Naive B cell (primary cell): Measurements from ENCODE around the gene VPS4A. TPM values are rescaled to one million over a fixed set of nuclear protein-coding genes. Genes with fewer than 3 reads are reported as not detected.

Experiments
- ATAC-seq, 2 donors: fragments of 150-1000 bp; cut with Tn5 transposase; 2 replicates each; pipeline ENCODE4 v1.10.0; 2021; ENCODE audit warnings: low read depth in 2 of 2, mild to moderate bottlenecking in 2 of 2, moderate library complexity in 2 of 2
- DNase-seq: peaks from one replicate; pipeline ENCODE4 v3.0.0; 2022
- H3K27ac Mint-ChIP-seq, 6 donors: one replicate each; pipeline ENCODE4 v1.8.0; 2020 to 2022; ENCODE audit warnings: mild to moderate bottlenecking in 6 of 6, mixed read lengths in 6 of 6, moderate library complexity in 5 of 6, inconsistent platforms in 2 of 6
- H3K27me3 Mint-ChIP-seq, 3 donors: one replicate each; pipeline ENCODE4 v1.8.0; 2021 to 2022; ENCODE audit warnings: mixed read lengths in 3 of 3, mild to moderate bottlenecking in 1 of 3
- H3K36me3 Mint-ChIP-seq, 2 donors: one replicate each; pipeline ENCODE4 v1.8.0; 2020 to 2022; ENCODE audit warnings: mixed read lengths in 2 of 2, inconsistent platforms in 1 of 2, mild to moderate bottlenecking in 1 of 2
- H3K4me1 Mint-ChIP-seq, 3 donors: one replicate each; pipeline ENCODE4 v1.8.0; 2020 to 2022; ENCODE audit warnings: mixed read lengths in 3 of 3, inconsistent platforms in 1 of 3, mild to moderate bottlenecking in 1 of 3, moderate library complexity in 1 of 3
- H3K4me3 Mint-ChIP-seq, 8 donors: one replicate each; pipeline ENCODE4 v1.8.0; 2020 to 2022; ENCODE audit warnings: mild to moderate bottlenecking in 8 of 8, mixed read lengths in 8 of 8, moderate library complexity in 8 of 8, inconsistent platforms in 2 of 8
- H3K9me3 Mint-ChIP-seq, 7 donors: one replicate each; pipeline ENCODE4 v1.8.0; 2020 to 2022; ENCODE audit warnings: mixed read lengths in 7 of 7, mild to moderate bottlenecking in 5 of 7, inconsistent platforms in 2 of 7, moderate library complexity in 1 of 7
- polyA plus RNA-seq, 6 donors: library from polyadenylated mRNA; unstranded; fragments of 300-500 nt; fragmentation: Illumina TruSeq; gene quantifications; one replicate each; pipeline ENCODE4 v1.2.3, GENCODE V29; 2021; ENCODE audit warnings: low read depth in 6 of 6

VPS4A gene
- polyA plus RNA-seq: 10 to 100 TPM; 22.2 to 35.1 (median 27.8) TPM

DNA sequence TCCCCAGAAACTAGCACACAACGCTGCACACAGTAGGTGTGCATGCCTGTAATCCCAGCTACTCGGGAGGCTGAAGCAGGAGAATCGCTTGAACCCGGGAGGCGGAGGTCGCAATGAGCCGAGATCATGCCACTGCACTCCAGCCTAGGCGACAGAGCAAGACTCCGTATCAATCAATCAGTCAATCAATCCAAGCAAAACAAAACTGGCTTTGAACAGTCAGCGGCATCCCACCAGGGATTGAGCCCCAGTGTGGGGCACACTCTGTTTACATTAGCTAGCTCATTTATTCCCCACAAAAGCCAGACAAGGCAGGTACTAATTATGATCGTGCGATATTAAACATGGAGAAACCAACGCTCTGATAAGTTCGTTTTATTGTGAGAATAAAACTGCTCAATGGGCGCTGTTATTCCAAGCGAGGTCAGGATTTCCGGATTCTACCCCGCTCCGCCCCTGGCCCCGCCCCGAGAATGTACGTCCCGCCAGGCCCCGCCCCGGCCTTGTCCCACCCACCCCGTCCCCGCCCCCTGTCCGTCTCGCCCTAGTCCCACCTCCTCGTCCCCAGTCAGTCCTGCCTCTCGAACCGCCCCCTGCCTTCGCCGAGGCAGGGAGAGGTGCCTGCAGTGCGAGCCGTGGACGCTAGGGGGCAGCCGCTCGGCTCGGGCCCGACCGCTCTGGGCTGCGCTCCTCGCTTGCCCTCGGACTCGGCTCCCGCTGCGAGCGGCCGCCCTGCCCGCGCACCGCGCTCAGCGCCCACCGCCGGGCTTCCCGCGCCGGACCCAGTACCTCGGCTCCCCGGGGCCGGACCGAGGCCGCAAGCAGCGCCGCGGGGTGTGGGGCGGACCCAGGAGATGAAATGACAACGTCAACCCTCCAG is at the start of gene VPS4A:
Gene VPS4A, plus strand, starts transcription at position 698 of the 880 bp plus-strand sequence. Its CDS starts 162 bp downstream, at position 860.
- Mint-ChIP-seq H3K27me3 (no peaks in the 10 kb centered on the region), H3K4me3 (peak within 1 kb of the TSS; percentile 90 to 100 (median 98)), H3K9me3 (no peaks in the 10 kb centered on the region), H3K27ac (peak within 1 kb of the TSS; percentile 79 to 98 (median 96)), H3K36me3 (no peaks in the 10 kb centered on the region), H3K4me1 (peaks cover 15 to 31% (median 22%) of the 10 kb centered on the region in 3 donors)
- DNase-seq: peak; percentile 98
- peak; percentile 88 to 95 for ATAC-seq

DNA sequence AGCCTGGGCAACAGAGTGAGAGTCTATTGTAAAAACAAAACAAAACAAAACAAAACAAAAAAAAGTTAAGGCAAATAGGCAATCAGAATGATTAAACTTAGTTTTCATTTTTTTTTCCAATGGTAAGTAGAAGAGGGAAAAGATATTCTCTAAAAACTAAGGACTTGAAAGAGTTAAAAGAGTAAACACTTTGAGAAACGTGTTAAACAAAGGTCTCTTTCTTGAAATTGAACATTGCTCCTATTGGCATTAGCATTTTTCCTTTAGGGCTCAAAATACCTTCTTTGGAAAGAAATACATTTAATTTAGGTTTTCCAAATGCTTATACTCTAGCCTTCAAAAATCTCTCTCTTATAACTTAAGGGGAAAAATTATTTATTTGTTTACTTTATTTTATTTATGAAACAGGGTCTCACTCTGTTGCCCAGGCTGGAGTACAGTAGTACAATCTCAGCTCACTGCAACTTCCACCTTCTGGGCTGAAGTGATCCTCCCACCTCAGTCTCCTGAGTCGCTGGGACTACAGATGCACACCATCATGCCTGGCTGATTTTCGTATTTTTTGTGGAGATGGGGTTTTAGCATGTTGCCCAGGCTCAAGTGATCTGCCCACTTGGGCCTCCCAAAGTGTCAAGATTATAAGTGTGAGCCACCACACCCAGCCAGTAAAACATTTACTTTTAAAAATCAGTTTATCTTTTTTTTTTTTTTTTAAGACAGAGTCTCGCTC is 44.7 kb upstream of the VPS4A start:
- H3K4me1 Mint-ChIP-seq: no peaks in the 10 kb centered on the region

DNA sequence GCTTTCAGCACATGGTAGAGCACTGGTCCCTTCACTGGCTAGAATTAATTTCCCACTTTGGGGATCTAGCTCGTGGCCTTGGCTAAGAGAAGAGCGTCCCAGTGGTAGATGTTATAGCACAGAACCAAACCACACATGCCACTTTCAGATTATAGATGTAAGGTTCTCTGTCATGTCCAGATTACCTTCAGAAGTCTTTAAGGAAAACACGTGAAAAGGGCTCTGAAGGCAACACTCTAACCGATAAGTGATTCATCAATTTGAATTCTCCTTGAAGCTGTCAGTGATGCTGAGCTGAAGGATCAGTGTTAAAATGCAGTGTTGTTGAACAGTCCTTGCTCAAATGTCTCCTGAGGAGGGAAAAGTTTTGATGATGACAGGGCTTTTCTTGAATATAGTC is 43.5 kb upstream of the VPS4A start:
- Mint-ChIP-seq H3K9me3 (no peaks in the 10 kb centered on the region), H3K4me1 (no peaks in the 10 kb centered on the region), H3K27me3 (no peaks in the 10 kb centered on the region), H3K36me3 (no peaks in the 10 kb centered on the region), H3K27ac (no peak overlapping the region), H3K4me3 (no peak overlapping the region)
- DNase-seq: no peak
- no peak for ATAC-seq

More for the DNA sequence above, 44.7 kb upstream of the VPS4A start:
- DNase-seq (no peak), ATAC-seq (no peak)
- Mint-ChIP-seq H3K9me3 (no peaks in the 10 kb centered on the region), H3K4me3 (peak overlapping the region in 1 of 8 donors; percentile 41), H3K27ac (peak overlapping the region in 1 of 6 donors; percentile 66), H3K27me3 (no peaks in the 10 kb centered on the region), H3K36me3 (no peaks in the 10 kb centered on the region)

DNA sequence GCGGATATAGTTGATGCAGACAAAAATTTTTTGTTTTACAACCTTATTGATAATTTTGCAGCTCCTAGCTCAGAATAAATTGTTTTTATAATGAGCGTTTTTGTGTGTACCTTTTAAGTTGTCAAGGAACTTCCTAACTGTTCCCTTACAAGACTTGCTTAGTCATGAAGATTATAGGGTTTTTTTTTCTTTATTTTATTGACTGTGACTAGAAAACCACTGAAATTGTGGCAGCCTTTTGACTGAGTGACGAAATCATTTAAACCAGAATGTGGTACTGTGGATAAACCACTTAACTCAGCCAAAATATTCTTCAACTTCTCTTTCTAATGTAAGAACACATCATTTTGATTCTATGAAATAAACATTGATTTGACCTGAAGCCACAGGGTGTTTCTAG is 40.8 kb upstream of the VPS4A start:
- H3K4me1 Mint-ChIP-seq: no peaks in the 10 kb centered on the region
- no peaks in the 10 kb centered on the region for H3K27me3 Mint-ChIP-seq
- H3K9me3 Mint-ChIP-seq: no peaks in the 10 kb centered on the region
- H3K27ac Mint-ChIP-seq: peak overlapping the region in 2 of 6 donors; percentile 26 to 44
- DNase-seq (no peak), ATAC-seq (no peak)
- H3K36me3 Mint-ChIP-seq: no peaks in the 10 kb centered on the region
- H3K4me3 Mint-ChIP-seq: no peak overlapping the region

DNA sequence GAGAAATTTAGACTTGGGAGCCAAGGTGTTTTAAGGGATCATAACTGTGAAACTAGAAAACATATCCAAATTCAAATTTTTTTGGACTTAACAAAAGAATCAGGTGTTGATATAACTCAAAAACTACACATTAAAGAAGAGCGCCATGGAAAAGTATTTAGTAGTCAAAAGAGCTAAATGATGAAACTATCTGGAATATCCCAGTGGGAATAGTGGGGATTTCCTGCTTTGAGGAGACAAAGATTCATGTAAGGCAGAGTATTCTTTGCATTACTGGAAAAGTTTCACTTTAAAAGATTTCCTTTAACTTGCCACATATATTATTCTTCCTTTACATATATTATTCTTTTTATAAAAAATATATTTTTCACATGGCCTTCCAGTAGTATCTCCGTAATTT is 40.3 kb upstream of the VPS4A start:
- Mint-ChIP-seq H3K4me1 (no peaks in the 10 kb centered on the region), H3K4me3 (no peak overlapping the region), H3K9me3 (no peaks in the 10 kb centered on the region), H3K36me3 (no peaks in the 10 kb centered on the region), H3K27me3 (no peaks in the 10 kb centered on the region), H3K27ac (no peak overlapping the region)
- no peak for DNase-seq
- no peak for ATAC-seq

DNA sequence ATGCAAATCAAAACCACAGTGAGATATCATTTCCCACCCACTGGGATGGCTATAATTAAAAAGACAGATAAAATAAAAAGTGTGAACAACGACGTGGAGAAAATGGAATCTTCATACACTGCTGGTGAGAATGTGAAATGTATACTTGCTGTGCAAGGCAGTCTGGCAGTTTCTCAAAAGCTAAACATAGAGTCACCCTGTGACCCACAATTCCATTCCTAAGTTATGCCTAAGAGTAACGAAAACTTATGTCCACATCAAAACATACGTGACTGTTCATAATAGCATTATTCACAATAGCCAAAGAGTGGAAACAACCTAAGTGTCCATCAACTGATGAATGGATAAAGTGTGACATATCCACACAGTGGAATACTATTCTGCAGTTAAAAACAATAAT is 38.1 kb upstream of the VPS4A start:
- peak overlapping the region in 2 of 6 donors; percentile 22 to 28 for H3K27ac Mint-ChIP-seq
- DNase-seq (no peak), ATAC-seq (no peak)
- H3K4me1 Mint-ChIP-seq: no peaks in the 10 kb centered on the region
- H3K4me3 Mint-ChIP-seq: no peak overlapping the region
- no peaks in the 10 kb centered on the region for H3K9me3 Mint-ChIP-seq
- no peaks in the 10 kb centered on the region for H3K27me3 Mint-ChIP-seq
- no peaks in the 10 kb centered on the region for H3K36me3 Mint-ChIP-seq

DNA sequence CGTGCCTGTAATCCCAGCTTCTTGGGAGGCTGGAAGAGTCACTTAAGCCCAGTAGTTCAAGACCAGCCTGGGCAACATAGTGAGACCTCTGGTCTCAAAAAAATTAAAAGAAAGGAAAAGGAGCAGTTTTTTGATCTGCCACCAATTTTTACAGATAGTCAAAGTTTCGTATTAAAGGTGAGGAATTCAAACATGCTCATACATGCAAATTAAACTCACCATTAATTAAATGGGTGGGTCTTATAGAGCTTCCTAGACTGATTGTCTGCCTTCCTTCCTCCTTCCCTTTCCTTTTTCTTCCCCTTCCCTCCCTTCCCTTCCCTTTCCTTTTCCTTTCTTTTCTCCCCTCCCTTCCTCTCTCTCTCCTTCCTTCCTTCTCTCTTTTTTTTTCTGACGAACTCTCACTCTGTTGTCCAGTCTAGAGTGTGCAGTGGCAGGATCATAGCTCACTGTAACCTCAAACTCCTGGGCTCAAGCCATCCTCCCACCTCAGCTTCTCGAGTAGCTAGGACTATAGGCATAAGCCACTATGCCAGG is 36.4 kb upstream of the VPS4A start:
- H3K4me1 Mint-ChIP-seq: no peaks in the 10 kb centered on the region
- DNase-seq (no peak), ATAC-seq (no peak)
- H3K27ac Mint-ChIP-seq: peak overlapping the region in 1 of 6 donors; percentile 57
- H3K27me3 Mint-ChIP-seq: no peaks in the 10 kb centered on the region
- H3K4me3 Mint-ChIP-seq: peak overlapping the region in 1 of 8 donors; percentile 33
- H3K9me3 Mint-ChIP-seq: no peaks in the 10 kb centered on the region
- no peaks in the 10 kb centered on the region for H3K36me3 Mint-ChIP-seq

DNA sequence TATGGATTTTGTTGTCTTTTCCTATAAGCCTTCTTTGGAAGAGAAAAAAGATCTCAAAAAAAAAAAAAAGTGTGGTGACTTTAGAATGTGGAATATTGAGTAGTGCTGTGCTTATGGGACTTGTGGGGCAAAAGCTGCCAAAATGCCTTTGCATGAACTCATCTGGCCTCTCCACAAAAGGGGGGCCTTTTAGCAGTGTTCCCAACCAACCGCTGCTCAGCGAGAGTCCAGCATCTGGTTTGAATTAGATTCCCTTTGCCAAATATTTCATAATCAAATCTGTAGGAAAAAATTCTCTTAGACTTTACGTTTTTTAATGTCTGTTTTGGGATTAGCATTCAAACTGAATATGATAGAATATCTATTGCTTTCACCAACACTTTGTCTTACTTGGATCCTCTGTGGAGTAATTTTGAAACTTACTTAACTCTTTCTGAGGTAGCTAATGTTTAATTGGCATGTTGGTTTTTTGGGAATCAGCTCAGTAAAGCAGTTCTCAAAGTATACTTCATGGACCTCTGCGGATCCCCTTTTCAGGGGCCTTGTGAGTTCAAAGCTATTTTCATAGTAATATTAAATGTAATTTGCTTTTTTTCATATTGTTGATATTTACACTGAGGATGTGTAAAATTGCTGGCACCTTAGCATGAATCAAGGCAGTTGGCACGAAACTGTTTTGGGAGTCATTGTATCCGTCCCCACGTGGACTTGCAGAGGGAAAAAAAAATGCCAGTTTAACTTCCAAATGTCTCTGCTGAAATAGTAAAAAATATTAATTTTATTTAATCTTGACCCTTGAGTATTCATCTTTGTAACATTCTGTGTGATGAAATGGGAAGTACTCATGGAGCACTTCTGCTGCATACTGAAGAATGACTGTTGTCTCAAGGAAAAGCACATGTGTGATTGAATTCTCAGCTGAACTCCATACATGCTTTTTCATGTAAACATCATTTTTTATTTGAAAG is 34.7 kb upstream of the VPS4A start:
- DNase-seq (no peak), ATAC-seq (no peak)
- H3K4me1 Mint-ChIP-seq: no peaks in the 10 kb centered on the region
- H3K27me3 Mint-ChIP-seq: no peaks in the 10 kb centered on the region
- no peak overlapping the region for H3K4me3 Mint-ChIP-seq
- H3K9me3 Mint-ChIP-seq: no peaks in the 10 kb centered on the region
- no peaks in the 10 kb centered on the region for H3K36me3 Mint-ChIP-seq
- no peak overlapping the region for H3K27ac Mint-ChIP-seq

DNA sequence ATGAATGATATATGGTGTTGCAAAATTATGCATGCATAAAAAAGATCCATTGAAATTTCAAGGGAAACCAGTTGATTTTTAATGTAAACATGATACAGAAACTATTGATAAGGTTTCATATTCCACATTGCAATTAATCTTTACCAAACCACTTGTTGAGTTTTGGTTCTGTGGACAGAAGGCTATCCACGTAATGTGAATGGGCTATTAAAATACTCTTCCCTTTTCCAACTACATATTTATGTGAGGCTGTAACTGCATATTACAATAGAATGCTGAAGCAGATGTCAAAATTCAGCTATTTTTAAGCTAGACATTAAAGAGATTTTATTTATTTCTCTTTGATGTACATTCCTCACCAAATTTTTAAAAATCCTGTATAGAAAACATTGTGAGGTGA is 33.7 kb upstream of the VPS4A start:
- ATAC-seq (no peak), DNase-seq (no peak)
- Mint-ChIP-seq H3K36me3 (no peaks in the 10 kb centered on the region), H3K9me3 (no peaks in the 10 kb centered on the region), H3K4me1 (no peaks in the 10 kb centered on the region), H3K4me3 (no peak overlapping the region), H3K27me3 (no peaks in the 10 kb centered on the region), H3K27ac (no peak overlapping the region)

DNA sequence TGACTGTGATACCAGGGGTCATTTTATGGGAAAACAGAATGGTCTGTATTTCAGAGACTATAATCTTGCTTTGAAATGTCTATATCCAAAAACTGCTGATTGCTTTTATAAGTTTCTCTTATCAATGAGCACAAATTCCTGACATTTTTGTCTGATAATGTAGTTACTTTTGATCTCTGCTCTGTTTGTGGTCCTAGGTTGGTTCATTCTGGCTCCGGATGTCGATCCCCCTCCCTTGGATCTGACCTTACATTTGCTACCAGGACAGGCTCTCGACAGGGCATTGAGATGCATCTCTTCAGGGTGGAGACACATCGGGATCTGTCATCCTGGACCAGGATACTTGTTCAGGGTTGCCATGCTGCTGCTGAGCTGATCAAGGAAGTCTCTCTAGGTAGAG is 27.3 kb upstream of the VPS4A start:
- H3K27ac Mint-ChIP-seq: peak overlapping the region in 1 of 6 donors; percentile 11
- DNase-seq (no peak), ATAC-seq (no peak)
- H3K4me3 Mint-ChIP-seq: peak overlapping the region in 1 of 8 donors; percentile 10
- H3K9me3 Mint-ChIP-seq: no peaks in the 10 kb centered on the region
- H3K36me3 Mint-ChIP-seq: no peaks in the 10 kb centered on the region
- H3K4me1 Mint-ChIP-seq: no peaks in the 10 kb centered on the region
- H3K27me3 Mint-ChIP-seq: no peaks in the 10 kb centered on the region

DNA sequence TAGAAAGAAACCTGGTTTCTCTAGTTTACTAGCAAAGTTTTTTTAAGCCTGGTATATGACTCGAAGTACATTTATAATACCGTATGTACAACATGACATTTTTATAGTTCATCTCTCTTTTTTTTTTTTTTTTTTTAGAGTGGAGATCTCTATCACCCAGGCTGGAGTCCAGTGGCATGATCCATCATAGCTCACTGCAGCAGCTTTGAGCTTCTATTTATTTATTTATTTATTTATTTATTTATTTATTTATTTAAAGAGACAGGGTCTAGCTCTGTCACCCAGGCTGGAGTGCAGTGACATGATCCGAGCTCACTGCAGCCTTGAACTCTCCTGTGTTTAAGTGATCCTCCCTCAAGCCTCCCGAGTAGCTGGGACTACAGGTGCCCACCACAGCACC is 25.9 kb upstream of the VPS4A start:
- Mint-ChIP-seq H3K27me3 (no peaks in the 10 kb centered on the region), H3K9me3 (no peaks in the 10 kb centered on the region), H3K27ac (no peak overlapping the region), H3K4me3 (no peak overlapping the region), H3K36me3 (no peaks in the 10 kb centered on the region), H3K4me1 (no peaks in the 10 kb centered on the region)
- no peak for DNase-seq
- ATAC-seq: no peak

DNA sequence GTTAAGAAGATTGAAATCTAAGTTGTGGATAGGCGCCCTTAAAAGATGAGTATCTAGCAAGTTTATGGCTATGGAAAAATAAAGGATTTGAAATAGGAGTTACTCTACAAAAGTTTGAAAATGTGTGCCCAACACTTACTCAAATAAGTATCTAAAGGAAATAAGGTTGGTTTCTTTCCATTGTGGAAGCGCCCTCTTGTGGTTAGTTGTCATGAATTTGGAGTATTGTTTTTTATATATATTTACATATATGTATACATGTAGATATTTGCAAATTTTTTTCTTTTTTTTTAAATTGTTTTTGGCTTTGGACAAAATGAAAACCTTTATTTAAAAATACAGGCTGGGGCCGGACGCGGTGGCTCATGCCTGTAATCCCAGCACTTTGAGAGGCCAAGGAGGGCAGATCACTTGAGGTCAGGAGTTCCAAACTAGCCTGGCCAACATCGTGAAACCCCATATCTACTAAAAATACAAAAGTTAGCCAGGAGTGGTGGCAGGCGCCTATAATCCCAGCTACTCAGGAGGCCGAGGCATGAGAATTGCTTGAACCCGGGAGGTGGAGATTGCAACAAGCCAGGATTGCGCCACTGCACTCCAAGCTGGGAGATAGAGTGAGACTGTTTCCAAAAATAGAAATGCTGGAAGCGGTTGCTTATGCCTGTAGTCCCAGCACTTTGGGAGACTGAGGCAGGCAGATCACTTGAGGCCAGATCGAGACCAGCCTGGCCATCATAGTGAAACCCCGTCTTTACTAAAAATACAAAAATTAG is 24.0 kb upstream of the VPS4A start:
- ATAC-seq: no peak
- peak overlapping the region in 1 of 6 donors; percentile 76 for H3K27ac Mint-ChIP-seq
- no peaks in the 10 kb centered on the region for H3K9me3 Mint-ChIP-seq

More for the DNA sequence above, 24.0 kb upstream of the VPS4A start:
- Mint-ChIP-seq H3K4me1 (no peaks in the 10 kb centered on the region), H3K36me3 (no peaks in the 10 kb centered on the region), H3K4me3 (no peak overlapping the region), H3K27me3 (no peaks in the 10 kb centered on the region)
- peak; percentile 54 for DNase-seq
